Measurements from ENCODE around the gene GRID2.

GRCh38 chr4:92970996-92971395 is 667.2 kb downstream of the GRID2 start:
- TF ChIP-seq CTCF (conservative IDR thresholded peaks at IDR 0.05), result no peak
- TF ChIP-seq ZFX (IDR thresholded peaks at IDR 0.05), result no peak
